Transverse colon (tissue), 4 donors: ENCODE data around the gene PSMD11. TPM values are rescaled to one million over a fixed set of nuclear protein-coding genes. Genes with fewer than 3 reads are reported as not detected.
"Not testable (repeated sequence)": the region's sequence is repeated elsewhere in the genome, so short reads cannot be mapped to it uniquely, and the experiment has no call there.

ENCODE experiments used
- DNase-seq: peaks from one replicate; pipeline ENCODE4 v3.0.0-alpha.2; 2019
- H3K27ac ChIP-seq, 4 donors: fragments of 200-600 bp; sonication (generic); 2 replicates each; pipeline ENCODE4 v1.5.1; 2016 to 2018; ENCODE audit warnings: inconsistent platforms in 4 of 4
- H3K27me3 ChIP-seq: fragments of 200-600 bp; sonication (generic); 2 replicates; pipeline ENCODE4 v1.5.1; 2017; ENCODE audit warnings: inconsistent platforms
- H3K36me3 ChIP-seq, 4 donors: fragments of 200-600 bp; sonication (generic); 2 replicates each; pipeline ENCODE4 v1.5.1; 2017 to 2019; ENCODE audit warnings: inconsistent platforms in 4 of 4
- H3K4me1 ChIP-seq, 4 donors: fragments of 200-600 bp; sonication (generic); 2 replicates each; pipeline ENCODE4 v1.5.1; 2017 to 2020; ENCODE audit warnings: inconsistent platforms in 4 of 4
- H3K4me3 ChIP-seq, 4 donors: fragments of 200-600 bp; sonication (generic); 1 replicate in 1 of 4; 2 replicates in 3 of 4; pipeline versions ENCODE4 v1.5.1 to v1.6.1; 2017 to 2019; ENCODE audit warnings: inconsistent platforms in 4 of 4
- H3K9me3 ChIP-seq, 2 donors: fragments of 200-600 bp; sonication (generic); 2 replicates each; pipeline ENCODE4 v1.5.1; 2017 to 2019; ENCODE audit warnings: inconsistent platforms in 2 of 2
- EP300 ChIP-seq: sonication (generic); formaldehyde crosslinking; IDR thresholded peaks from one replicate; pipeline ENCODE4 v1.6.1; 2017; ENCODE audit warnings: antibody characterized with exemption, low read depth
- POLR2A ChIP-seq: fragments of 450-650 bp; IDR thresholded peaks from one replicate; pipeline ENCODE4 v1.6.1; 2016; ENCODE audit warnings: antibody characterized with exemption, mild to moderate bottlenecking, moderate library complexity
- POLR2AphosphoS5 ChIP-seq, 3 donors: sonication (generic); formaldehyde crosslinking; IDR thresholded peaks; one replicate each; pipeline ENCODE4 v1.6.1; 2016; ENCODE audit warnings: antibody characterized with exemption in 3 of 3
- WGBS, 2 donors: methylation state at CpG; one replicate each; pipeline ENCODE4 v1.1.5; 2018; ENCODE audit warnings: low coverage in 1 of 2; 5-methylcytosine and 5-hydroxymethylcytosine counted together
- in situ Hi-C, 4 donors: fragments of 200-750 bp; cut with MboI; loops; one replicate each; pipeline versions ENCODE4 v1.15.0 to v1.15.1; 2017; ENCODE audit warnings: low sequenced_read_pairs in 3 of 4, low pct_ligation_motif_present in 1 of 4, low pct_unique_long_range_greater_than_20kb in 1 of 4
- intact Hi-C: fragments of 100-400 bp; cut with DNase I; formaldehyde crosslinking; loops from one replicate; pipeline ENCODE4 v1.15.1; 2023; ENCODE audit warnings: low total_unique reads
- total RNA-seq, 4 donors: library from RNA; depleted of rRNA; stranded (reverse); fragments of >200 nt; gene quantifications; one replicate each; pipeline ENCODE4 v1.1.0, GENCODE V29; 2016
- TF ChIP-seq, protein P1 (sequence below), 5 experiments: fragments of 200-600 bp in 3 of 5; fragments of 450-650 bp in 2 of 5; sonication (generic) in 3 of 5; IDR thresholded peaks; 1 replicate in 2 of 5; 2 replicates in 3 of 5; pipeline ENCODE4 v1.5.1; 2016 to 2017; ENCODE audit warnings: antibody characterized with exemption in 5 of 5, inconsistent platforms in 3 of 5, mild to moderate bottlenecking in 2 of 5, moderate library complexity in 1 of 5

The PSMD11 gene
- total RNA-seq: 100 to 1,000 TPM in 1 of 4 donors, 10 to 100 TPM in 3; 20.9 to 238 (median 62.3) TPM

DNA sequence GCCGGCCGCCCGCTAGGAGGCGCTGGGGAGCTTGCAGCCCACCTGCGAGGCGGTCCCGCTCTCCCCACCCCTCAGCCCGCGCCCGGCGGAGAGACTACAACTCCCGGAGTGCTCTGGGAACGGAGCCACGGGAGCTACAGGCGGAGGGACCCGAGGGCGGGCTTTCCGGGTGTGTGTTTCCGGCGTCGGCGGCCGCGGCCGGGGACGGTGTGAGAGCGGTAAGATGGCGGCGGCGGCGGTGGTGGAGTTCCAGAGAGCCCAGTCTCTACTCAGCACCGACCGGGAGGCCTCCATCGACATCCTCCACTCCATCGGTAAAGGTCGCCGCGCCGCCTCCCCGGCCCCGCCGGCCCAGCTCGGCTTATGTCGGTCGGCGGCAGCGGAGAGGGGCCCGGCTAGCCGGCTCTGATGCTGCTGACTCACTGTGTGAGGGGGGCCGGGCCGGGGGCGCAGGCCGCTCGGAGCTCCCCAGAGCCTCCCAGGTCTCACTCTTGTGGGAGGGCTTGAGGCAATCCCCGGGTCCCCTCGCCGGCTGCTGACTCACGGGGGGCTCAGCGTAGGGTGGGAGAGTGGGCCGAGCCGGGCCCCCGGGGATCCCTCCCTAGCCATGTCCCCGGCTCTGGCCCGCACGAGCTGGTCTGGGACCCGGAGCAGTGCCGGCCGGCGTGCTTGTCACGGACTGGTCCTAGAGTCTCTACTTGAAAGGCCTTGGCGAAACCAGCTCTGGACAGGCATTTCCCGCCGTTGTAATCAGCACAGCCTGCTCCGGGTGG is at the start of gene PSMD11:
TSS of gene PSMD11 (plus strand) at position 210 of the 773 bp plus-strand sequence. CDS start at position 224, 14 bp downstream.
- peak within 1 kb of the TSS; percentile 65 to 93 (median 84) for H3K4me3 ChIP-seq
- intact Hi-C loops (no loop called here), in situ Hi-C loops (no loop called here)
- H3K9me3 ChIP-seq: no peaks in the 10 kb centered on the region
- peak; percentile 98 for DNase-seq
- 0% methylated on average over 68 of the region's 74 CpGs; no CpG with 5 or more reads in 1 of the 2 donors for WGBS, 2 donors
- TF ChIP-seq POLR2A (peak; percentile 56), POLR2AphosphoS5 (IDR thresholded peaks at IDR 0.05) (peak; percentile 63 to 75 (median 75)), EP300 (no peak)
- TF ChIP-seq, protein P1, sequence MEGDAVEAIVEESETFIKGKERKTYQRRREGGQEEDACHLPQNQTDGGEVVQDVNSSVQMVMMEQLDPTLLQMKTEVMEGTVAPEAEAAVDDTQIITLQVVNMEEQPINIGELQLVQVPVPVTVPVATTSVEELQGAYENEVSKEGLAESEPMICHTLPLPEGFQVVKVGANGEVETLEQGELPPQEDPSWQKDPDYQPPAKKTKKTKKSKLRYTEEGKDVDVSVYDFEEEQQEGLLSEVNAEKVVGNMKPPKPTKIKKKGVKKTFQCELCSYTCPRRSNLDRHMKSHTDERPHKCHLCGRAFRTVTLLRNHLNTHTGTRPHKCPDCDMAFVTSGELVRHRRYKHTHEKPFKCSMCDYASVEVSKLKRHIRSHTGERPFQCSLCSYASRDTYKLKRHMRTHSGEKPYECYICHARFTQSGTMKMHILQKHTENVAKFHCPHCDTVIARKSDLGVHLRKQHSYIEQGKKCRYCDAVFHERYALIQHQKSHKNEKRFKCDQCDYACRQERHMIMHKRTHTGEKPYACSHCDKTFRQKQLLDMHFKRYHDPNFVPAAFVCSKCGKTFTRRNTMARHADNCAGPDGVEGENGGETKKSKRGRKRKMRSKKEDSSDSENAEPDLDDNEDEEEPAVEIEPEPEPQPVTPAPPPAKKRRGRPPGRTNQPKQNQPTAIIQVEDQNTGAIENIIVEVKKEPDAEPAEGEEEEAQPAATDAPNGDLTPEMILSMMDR (IDR thresholded peaks at IDR 0.05): peak in 2 of 5 experiments; percentile 81 to 93
- H3K4me1 ChIP-seq: peaks cover 8 to 27% (median 18%) of the 10 kb centered on the region in 4 donors
- no peaks in the 10 kb centered on the region for H3K27me3 ChIP-seq
- H3K27ac ChIP-seq: peak within 1 kb of the TSS; percentile 76 to 89 (median 86)
- H3K36me3 ChIP-seq: peaks cover 0 to 13% (median 5%) of the 10 kb centered on the region in 4 donors

DNA sequence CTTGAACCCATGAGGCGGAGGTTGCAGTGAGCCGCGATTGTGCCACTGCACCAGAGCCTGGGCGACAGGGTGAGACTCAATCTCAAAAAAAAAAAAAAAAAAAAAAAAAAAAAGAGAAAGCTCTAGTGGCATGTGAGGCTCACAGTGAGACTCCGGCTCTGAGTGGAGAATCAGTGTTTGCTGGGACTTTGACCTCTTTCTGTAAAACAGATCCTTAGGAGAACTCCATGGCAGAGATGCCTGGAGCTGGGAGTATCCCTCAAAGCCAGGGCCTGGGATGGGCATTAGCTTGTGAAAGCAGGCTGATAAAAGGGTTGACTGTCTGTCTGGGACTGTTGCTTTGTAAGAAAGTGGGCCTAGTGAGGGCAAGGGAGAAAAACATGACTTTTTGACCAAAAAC is 48.0 kb upstream of the PSMD11 start:
- intact Hi-C loops (no loop called here), in situ Hi-C loops (no loop called here)
- H3K9me3 ChIP-seq: no peaks in the 10 kb centered on the region
- H3K27ac ChIP-seq: no peak overlapping the region
- peak; percentile 15 for DNase-seq
- H3K4me3 ChIP-seq: no peak overlapping the region
- no peaks in the 10 kb centered on the region for H3K4me1 ChIP-seq
- no peaks in the 10 kb centered on the region for H3K36me3 ChIP-seq
- no peaks in the 10 kb centered on the region for H3K27me3 ChIP-seq
- WGBS, 2 donors: 62% methylated on average over 5 of the region's 5 CpGs; no CpG with 5 or more reads in 1 of the 2 donors
- no peak for TF ChIP-seq POLR2AphosphoS5 (IDR thresholded peaks at IDR 0.05)
- TF ChIP-seq EP300: no peak
- TF ChIP-seq POLR2A: no peak
- TF ChIP-seq, protein P1 (IDR thresholded peaks at IDR 0.05): no peak

DNA sequence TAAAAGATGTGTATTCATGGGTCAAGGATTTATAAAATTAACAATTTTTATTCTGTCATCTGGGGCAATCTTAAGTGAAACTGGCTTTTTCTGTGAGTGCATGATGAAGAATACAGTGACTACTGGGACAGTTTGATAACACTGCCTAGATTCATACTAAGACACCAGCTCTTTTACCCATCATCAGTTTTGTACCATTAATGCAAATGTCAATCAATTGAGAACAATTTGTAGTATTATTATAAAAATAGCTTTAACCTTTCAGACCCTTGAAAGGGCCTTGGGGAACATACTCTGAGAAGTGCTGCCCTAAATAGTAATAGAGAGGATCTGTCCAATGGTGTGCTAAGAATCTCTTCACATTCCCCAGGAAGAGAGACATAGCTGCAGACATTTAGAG is 45.4 kb upstream of the PSMD11 start:
- intact Hi-C loops: no loop called here
- DNase-seq: no peak
- Histone ChIP-seq H3K9me3 (no peaks in the 10 kb centered on the region), H3K27ac (no peak overlapping the region), H3K4me1 (no peaks in the 10 kb centered on the region), H3K27me3 (no peaks in the 10 kb centered on the region), H3K4me3 (no peak overlapping the region), H3K36me3 (no peaks in the 10 kb centered on the region)
- in situ Hi-C loops: no loop called here
- TF ChIP-seq POLR2A (no peak), EP300 (no peak), POLR2AphosphoS5 (IDR thresholded peaks at IDR 0.05) (no peak)
- TF ChIP-seq, protein P1 (IDR thresholded peaks at IDR 0.05): no peak

DNA sequence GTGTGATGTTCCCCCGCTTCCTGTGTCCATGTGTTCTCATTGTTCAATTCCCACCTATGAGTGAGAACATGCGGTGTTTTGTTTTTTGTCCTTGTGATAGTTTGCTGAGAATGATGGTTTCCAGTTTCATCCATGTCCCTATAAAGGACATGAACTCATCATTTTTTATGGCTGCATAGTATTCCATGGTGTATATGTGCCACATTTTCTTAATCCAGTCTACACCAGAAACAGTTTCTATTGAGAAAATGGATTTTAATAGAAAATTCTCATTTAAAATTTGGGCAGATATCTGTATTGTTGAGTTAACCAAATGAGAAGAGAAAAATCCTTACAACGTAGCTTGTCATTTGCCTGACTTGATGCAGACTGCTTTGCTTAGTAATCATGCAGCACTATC is 34.2 kb upstream of the PSMD11 start:
- H3K4me3 ChIP-seq, in situ Hi-C loops: not testable (repeated sequence)
- 97 to 100% methylated on average over 1 to 3 of the region's 3 CpGs for WGBS, 2 donors

More for the DNA sequence above, 34.2 kb upstream of the PSMD11 start:
- H3K27ac ChIP-seq, H3K9me3 ChIP-seq, DNase-seq, intact Hi-C loops, H3K36me3 ChIP-seq, H3K27me3 ChIP-seq, H3K4me1 ChIP-seq: not testable (repeated sequence)
